Activated CD8-positive, alpha-beta memory T cell treated with anti-CD3 and anti-CD28 coated beads, Interleukin-2, amount 50 U/mL, for 24 hours (primary cell): ENCODE results near the gene DDX11.
A peak's percentile ranks its signal among the peaks of the same experiment; 100 is the strongest.
"Not testable (repeated sequence)": the region's sequence is repeated elsewhere in the genome, so short reads cannot be mapped to it uniquely, and the experiment has no call there.

ENCODE experiments used
- DNase-seq: peaks from one replicate; pipeline ENCODE4 v3.0.0-alpha.2; 2020; ENCODE audit errors: extremely low read depth

DDX11 gene

GRCh38 chr12:31099434-31099833 is 25.8 kb downstream of the DDX11 start:
- not testable (repeated sequence) for DNase-seq

GRCh38 chr12:31100503-31101208 is 27.0 kb downstream of the DDX11 start:
- DNase-seq = not testable (repeated sequence)

GRCh38 chr12:31102125-31102524 is 28.5 kb downstream of the DDX11 start:
- DNase-seq = not testable (repeated sequence)

GRCh38 chr12:31102596-31102995 is 28.9 kb downstream of the DDX11 start:
- not testable (repeated sequence) for DNase-seq

GRCh38 chr12:31103561-31103975 is 29.9 kb downstream of the DDX11 start:
- DNase-seq = not testable (repeated sequence)

- DNase-seq = not testable (repeated sequence)
Observed at GRCh38 chr12:31104220-31104619, 30.6 kb downstream of the DDX11 start.

GRCh38 chr12:31104773-31105172 is 31.1 kb downstream of the DDX11 start:
- not testable (repeated sequence) for DNase-seq

- no peak for DNase-seq
Observed at GRCh38 chr12:31105668-31106067, 32.0 kb downstream of the DDX11 start.

- no peak for DNase-seq
Observed at GRCh38 chr12:31106101-31106803, 32.6 kb downstream of the DDX11 start.

GRCh38 chr12:31109773-31110172 is 36.1 kb downstream of the DDX11 start:
- DNase-seq = not testable (repeated sequence)

- DNase-seq = not testable (repeated sequence)
Observed at GRCh38 chr12:31110263-31110662, 36.6 kb downstream of the DDX11 start.

- not testable (repeated sequence) for DNase-seq
Observed at GRCh38 chr12:31115092-31115601, 41.5 kb downstream of the DDX11 start.

- DNase-seq = not testable (repeated sequence)
Observed at GRCh38 chr12:31116846-31117202, 43.2 kb downstream of the DDX11 start.

GRCh38 chr12:31117203-31118011 is 43.7 kb downstream of the DDX11 start:
- peak; percentile 18 for DNase-seq

- DNase-seq = no peak
Observed at GRCh38 chr12:31118347-31119191, 44.9 kb downstream of the DDX11 start.

GRCh38 chr12:31119192-31119802 is 45.6 kb downstream of the DDX11 start:
- DNase-seq = no peak

- DNase-seq = no peak
Observed at GRCh38 chr12:31119803-31120211, 46.1 kb downstream of the DDX11 start.

- DNase-seq = no peak
Observed at GRCh38 chr12:31120392-31121008, 46.8 kb downstream of the DDX11 start.

GRCh38 chr12:31121022-31121728 is 47.5 kb downstream of the DDX11 start:
- not testable (repeated sequence) for DNase-seq

GRCh38 chr12:31122481-31122880 is 48.8 kb downstream of the DDX11 start:
- DNase-seq = no peak
